K562 (cell line): Measurements from ENCODE around the gene DPEP1. TPM values are rescaled to one million over a fixed set of nuclear protein-coding genes. Genes with fewer than 3 reads are reported as not detected.

ENCODE experiments used
- ELF1 ChIP-seq: fragments of 200-800 bp; sonication (Bioruptor generic); IDR thresholded peaks from 2 replicates; pipeline ENCODE4 v1.6.1; 2016; ENCODE audit warnings: missing genetic modification characterization, missing compliant biosample characterization
- ELF2 ChIP-seq: fragments of 250-450 bp; sonication (Bioruptor Pico); IDR thresholded peaks from 2 replicates; pipeline ENCODE4 v1.5.0; 2021; ENCODE audit warnings: mild to moderate bottlenecking
- GATAD2B ChIP-seq: fragments of 450-650 bp; IDR thresholded peaks from 2 replicates; pipeline ENCODE4 v1.6.1; 2017; ENCODE audit warnings: mild to moderate bottlenecking, borderline replicate concordance
- KAT2B ChIP-seq: IDR thresholded peaks from one replicate; pipeline ENCODE4 v1.6.1; 2012; ENCODE audit warnings: low read depth, mild to moderate bottlenecking, control low read depth, inconsistent platforms, low read length, moderate library complexity
- MLLT1 ChIP-seq, 2 experiments: fragments of 450-650 bp; IDR thresholded peaks; 2 replicates each; pipeline ENCODE4 v1.6.1; 2016
- NCOA1 ChIP-seq: fragments of 450-650 bp; IDR thresholded peaks from 2 replicates; pipeline ENCODE4 v1.6.1; 2016; ENCODE audit warnings: low read depth
- PRDM10 ChIP-seq: fragments of 450-650 bp; IDR thresholded peaks from 2 replicates; pipeline ENCODE4 v1.6.1; 2018; ENCODE audit not compliant: partially characterized antibody
- SRSF7 ChIP-seq: fragments of 200-400 bp; formaldehyde crosslinking; optimal IDR thresholded peaks from 2 replicates; pipeline ENCODE3; 2017; ENCODE audit warnings: mild to moderate bottlenecking, low read depth, low read length
- TRIM28 ChIP-seq: fragments of 450-650 bp; IDR thresholded peaks from 2 replicates; pipeline ENCODE4 v1.6.1; 2017
- XRCC4 ChIP-seq: IDR thresholded peaks from one replicate; pipeline ENCODE4 v1.6.1; 2011; ENCODE audit not compliant: insufficient read depth, insufficient read length; ENCODE audit errors: extremely low read depth
- YY1 ChIP-seq, 3 experiments: IDR thresholded peaks; 2 replicates each; pipeline ENCODE4 v1.6.1; 2011; ENCODE audit warnings: low read length in 2 of 3, mild to moderate bottlenecking in 2 of 3, moderate library complexity in 2 of 3, borderline replicate concordance in 1 of 3, control low read depth in 1 of 3, low read depth in 1 of 3; ENCODE audit not compliant: insufficient read depth in 3 of 3, insufficient replicate concordance in 2 of 3, control insufficient read depth in 1 of 3, insufficient read length in 1 of 3; ENCODE audit errors: extremely low read depth in 1 of 3
- ZNF23 ChIP-seq: fragments of 250-450 bp; sonication (Bioruptor Pico); IDR thresholded peaks from 2 replicates; pipeline ENCODE4 v1.4.0; 2020; ENCODE audit warnings: mild to moderate bottlenecking
- ZNF24 ChIP-seq: fragments of 450-650 bp; IDR thresholded peaks from 2 replicates; pipeline ENCODE4 v1.6.1; 2016
- ZNF436 ChIP-seq: fragments of 250-450, 450-650 bp; sonication (Bioruptor Pico); formaldehyde crosslinking; IDR thresholded peaks from 2 replicates; pipeline ENCODE4 v1.7.0; 2020; ENCODE audit warnings: mild to moderate bottlenecking
- polyA plus RNA-seq, 8 experiments: library from polyadenylated mRNA; depleted of rRNA in 4 of 8; stranded (reverse) in 5 of 8; unstranded in 3 of 8; fragments of >200 nt; fragmentation: Nextera tagmentation in 2 of 8; fragmentation: Illumina TruSeq in 1 of 8; extraction: Ambion mirVana in 2 of 8; extraction: Trizol in 1 of 8; gene quantifications; 2 replicates each; pipeline versions ENCODE4 v1.2.1 to v1.2.3, GENCODE V29; 2011 to 2014; ENCODE audit warnings: inconsistent platforms in 1 of 8, missing spikeins in 1 of 8
- total RNA-seq, 7 experiments: library from RNA; depleted of rRNA in 6 of 7; stranded (reverse); fragments of >200 nt in 6 of 7; fragmentation: Illumina TruSeq in 2 of 7; extraction: Trizol in 2 of 7; gene quantifications; 2 replicates each; pipeline versions ENCODE4 v1.2.1 to v1.2.3, GENCODE V29; 2011 to 2021; ENCODE audit warnings: low replicate concordance in 1 of 7
- TF ChIP-seq, protein P1 (sequence below): IDR thresholded peaks from 3 replicates; pipeline ENCODE4 v1.6.1; 2011; ENCODE audit warnings: borderline replicate concordance, mild to moderate bottlenecking; ENCODE audit not compliant: insufficient read length, insufficient read depth
- TF ChIP-seq, protein P2 (sequence below): fragments of 450-650 bp; IDR thresholded peaks from one replicate; pipeline ENCODE4 v1.6.1; 2018; ENCODE audit warnings: mild to moderate bottlenecking, moderate library complexity; ENCODE audit not compliant: partially characterized antibody
- TF ChIP-seq, protein P3 (sequence below): sonication (generic); formaldehyde crosslinking; IDR thresholded peaks from 2 replicates; pipeline ENCODE4 v1.8.0; 2022; ENCODE audit warnings: missing genetic modification reagents, mild to moderate bottlenecking, borderline replicate concordance

DPEP1 gene
- total and polyA plus RNA-seq, 9 of the 15 experiments (the other 6 are each of a cell fraction or from before 2014, with no cell fraction given): 0.14 to 0.31 (median 0.20) TPM; not detected in 6

- TF ChIP-seq PRDM10: no peak
- no peak for TF ChIP-seq ZNF436
- TF ChIP-seq MLLT1 (IDR thresholded peaks at IDR 0.05): peak in 1 of 2 experiments; percentile 55; a peak in 1 of 4 replicates
- no peak for TF ChIP-seq NCOA1
- peak in 2 of 3 experiments; percentile 75 to 78 for TF ChIP-seq YY1 (IDR thresholded peaks at IDR 0.05; ENCODE audit: borderline replicate concordance in 1 of 3, control insufficient read depth in 1 of 3, extremely low read depth in 1 of 3, insufficient read depth in 3 of 3, insufficient read length in 1 of 3, insufficient replicate concordance in 2 of 3, low read depth in 1 of 3, low read length in 2 of 3)
- TF ChIP-seq ZNF24: 0 out of 2 replicates have a peak, but pooled peaks have one; percentile 48
- no peak for TF ChIP-seq KAT2B
- TF ChIP-seq, protein P1, sequence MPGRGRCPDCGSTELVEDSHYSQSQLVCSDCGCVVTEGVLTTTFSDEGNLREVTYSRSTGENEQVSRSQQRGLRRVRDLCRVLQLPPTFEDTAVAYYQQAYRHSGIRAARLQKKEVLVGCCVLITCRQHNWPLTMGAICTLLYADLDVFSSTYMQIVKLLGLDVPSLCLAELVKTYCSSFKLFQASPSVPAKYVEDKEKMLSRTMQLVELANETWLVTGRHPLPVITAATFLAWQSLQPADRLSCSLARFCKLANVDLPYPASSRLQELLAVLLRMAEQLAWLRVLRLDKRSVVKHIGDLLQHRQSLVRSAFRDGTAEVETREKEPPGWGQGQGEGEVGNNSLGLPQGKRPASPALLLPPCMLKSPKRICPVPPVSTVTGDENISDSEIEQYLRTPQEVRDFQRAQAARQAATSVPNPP: no peak
- no peak for TF ChIP-seq TRIM28
- peak; percentile 55; the same call in 1 of the 2 replicates for TF ChIP-seq GATAD2B
- TF ChIP-seq, protein P2, sequence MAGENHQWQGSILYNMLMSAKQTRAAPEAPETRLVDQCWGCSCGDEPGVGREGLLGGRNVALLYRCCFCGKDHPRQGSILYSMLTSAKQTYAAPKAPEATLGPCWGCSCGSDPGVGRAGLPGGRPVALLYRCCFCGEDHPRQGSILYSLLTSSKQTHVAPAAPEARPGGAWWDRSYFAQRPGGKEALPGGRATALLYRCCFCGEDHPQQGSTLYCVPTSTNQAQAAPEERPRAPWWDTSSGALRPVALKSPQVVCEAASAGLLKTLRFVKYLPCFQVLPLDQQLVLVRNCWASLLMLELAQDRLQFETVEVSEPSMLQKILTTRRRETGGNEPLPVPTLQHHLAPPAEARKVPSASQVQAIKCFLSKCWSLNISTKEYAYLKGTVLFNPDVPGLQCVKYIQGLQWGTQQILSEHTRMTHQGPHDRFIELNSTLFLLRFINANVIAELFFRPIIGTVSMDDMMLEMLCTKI: no peak
- TF ChIP-seq, protein P3, sequence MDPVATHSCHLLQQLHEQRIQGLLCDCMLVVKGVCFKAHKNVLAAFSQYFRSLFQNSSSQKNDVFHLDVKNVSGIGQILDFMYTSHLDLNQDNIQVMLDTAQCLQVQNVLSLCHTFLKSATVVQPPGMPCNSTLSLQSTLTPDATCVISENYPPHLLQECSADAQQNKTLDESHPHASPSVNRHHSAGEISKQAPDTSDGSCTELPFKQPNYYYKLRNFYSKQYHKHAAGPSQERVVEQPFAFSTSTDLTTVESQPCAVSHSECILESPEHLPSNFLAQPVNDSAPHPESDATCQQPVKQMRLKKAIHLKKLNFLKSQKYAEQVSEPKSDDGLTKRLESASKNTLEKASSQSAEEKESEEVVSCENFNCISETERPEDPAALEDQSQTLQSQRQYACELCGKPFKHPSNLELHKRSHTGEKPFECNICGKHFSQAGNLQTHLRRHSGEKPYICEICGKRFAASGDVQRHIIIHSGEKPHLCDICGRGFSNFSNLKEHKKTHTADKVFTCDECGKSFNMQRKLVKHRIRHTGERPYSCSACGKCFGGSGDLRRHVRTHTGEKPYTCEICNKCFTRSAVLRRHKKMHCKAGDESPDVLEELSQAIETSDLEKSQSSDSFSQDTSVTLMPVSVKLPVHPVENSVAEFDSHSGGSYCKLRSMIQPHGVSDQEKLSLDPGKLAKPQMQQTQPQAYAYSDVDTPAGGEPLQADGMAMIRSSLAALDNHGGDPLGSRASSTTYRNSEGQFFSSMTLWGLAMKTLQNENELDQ (CRISPR knock-in tag): no peak
- no peak for TF ChIP-seq ZNF23 (CRISPR knock-in tag)
- TF ChIP-seq ELF2 (CRISPR knock-in tag): no peak
- TF ChIP-seq ELF1: no peak
- no peak for TF ChIP-seq SRSF7
- TF ChIP-seq XRCC4: no peak
These were observed 38.7 kb upstream of the DPEP1 start (continued) for GRCh38 chr16:89574681-89575246.
